Astrocyte of the spinal cord (primary cell): ENCODE data around the gene ARPC2.

Experiments
- DNase-seq: peaks from one replicate; pipeline ENCODE4 v3.0.0; 2011; ENCODE audit warnings: low read depth, low spot score
- H3K4me3 ChIP-seq: 2 replicates; pipeline ENCODE4 v1.5.1; 2011; ENCODE audit warnings: low read depth, mild to moderate bottlenecking, low read length, moderate library complexity
- in situ Hi-C: cut with HindIII; loops from 2 replicates; pipeline ENCODE4 v1.10.0; 2017; ENCODE audit warnings: low sequenced_read_pairs
- TF ChIP-seq, protein P1 (sequence below): IDR thresholded peaks from 2 replicates; pipeline ENCODE4 v1.5.1; 2012; ENCODE audit warnings: low read depth, mild to moderate bottlenecking, low read length, inconsistent platforms

ARPC2 gene

GRCh38 chr2:218262631-218263586 lies 45.9 kb downstream of the ARPC2 start:
- in situ Hi-C loops, result no loop called here
- DNase-seq, result no peak
- no peak overlapping the region for H3K4me3 ChIP-seq
- TF ChIP-seq, protein P1, sequence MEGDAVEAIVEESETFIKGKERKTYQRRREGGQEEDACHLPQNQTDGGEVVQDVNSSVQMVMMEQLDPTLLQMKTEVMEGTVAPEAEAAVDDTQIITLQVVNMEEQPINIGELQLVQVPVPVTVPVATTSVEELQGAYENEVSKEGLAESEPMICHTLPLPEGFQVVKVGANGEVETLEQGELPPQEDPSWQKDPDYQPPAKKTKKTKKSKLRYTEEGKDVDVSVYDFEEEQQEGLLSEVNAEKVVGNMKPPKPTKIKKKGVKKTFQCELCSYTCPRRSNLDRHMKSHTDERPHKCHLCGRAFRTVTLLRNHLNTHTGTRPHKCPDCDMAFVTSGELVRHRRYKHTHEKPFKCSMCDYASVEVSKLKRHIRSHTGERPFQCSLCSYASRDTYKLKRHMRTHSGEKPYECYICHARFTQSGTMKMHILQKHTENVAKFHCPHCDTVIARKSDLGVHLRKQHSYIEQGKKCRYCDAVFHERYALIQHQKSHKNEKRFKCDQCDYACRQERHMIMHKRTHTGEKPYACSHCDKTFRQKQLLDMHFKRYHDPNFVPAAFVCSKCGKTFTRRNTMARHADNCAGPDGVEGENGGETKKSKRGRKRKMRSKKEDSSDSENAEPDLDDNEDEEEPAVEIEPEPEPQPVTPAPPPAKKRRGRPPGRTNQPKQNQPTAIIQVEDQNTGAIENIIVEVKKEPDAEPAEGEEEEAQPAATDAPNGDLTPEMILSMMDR, result no peak

DNA sequence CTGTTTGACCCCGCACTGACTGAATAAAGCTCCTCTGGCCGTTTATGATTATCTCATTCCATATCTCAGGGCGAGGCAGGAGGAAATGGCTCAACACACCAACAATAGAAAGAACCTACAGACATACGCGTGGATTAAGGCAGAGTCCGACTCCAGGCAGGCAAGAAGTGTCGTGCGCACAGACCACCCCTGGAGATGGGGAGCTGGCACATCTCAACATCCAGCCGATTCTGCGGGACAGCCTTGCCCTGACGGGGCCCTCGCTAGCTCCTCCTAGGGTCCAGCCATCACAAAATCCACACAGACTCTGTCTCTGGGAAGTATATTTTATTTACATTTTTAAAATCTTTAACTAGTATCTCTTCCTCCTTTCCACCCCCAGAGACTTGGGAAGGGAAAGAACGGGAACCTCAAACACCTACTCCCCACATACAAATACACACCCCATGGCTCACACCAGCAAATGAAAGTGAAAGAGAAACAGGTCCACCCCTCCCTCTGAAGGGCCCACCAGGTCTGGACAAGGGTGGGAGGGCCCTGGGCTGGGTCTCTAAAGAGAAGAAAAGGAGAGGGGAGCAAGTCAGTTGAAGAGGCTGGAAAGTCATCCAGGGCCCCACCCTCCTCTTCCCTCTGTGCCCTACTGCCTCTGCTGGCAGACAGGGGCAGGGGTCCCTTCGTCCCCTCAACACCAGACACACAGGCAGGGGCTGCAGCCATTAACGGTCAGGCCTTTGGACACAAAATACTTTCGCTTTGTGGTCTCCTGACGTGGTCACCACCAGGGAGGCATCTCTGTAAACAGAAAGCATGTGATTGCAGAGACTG lies 47.0 kb downstream of the ARPC2 start:
- DNase-seq, result no peak
- in situ Hi-C loops, result no loop called here
- TF ChIP-seq, protein P1, result peak; percentile 15
- H3K4me3 ChIP-seq, result no peak overlapping the region

- DNase-seq, result no peak
Observed at GRCh38 chr2:218264773-218265561, 48.0 kb downstream of the ARPC2 start.

DNA sequence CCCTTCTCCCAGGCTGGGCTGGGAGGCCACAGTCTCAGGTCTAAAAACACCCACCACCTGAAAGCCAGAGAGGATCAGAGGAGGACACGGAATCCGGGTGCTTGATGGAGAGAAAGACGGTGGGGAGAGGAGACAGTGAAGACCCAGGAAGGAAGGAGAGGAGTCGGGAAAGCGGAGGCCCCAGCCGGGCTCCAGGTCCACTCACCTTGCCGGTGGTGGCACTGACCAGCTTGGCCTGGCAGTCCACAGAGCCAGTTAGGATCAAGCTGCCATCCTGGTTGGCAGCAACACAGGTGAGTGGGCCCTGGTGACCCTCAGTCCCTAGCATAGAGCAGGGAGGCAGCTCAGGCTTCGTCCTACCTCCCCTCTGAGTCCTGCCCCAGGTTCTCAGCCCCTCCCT lies 48.6 kb downstream of the ARPC2 start:
- in situ Hi-C loops, result no loop called here
- DNase-seq, result no peak
- no peak overlapping the region for H3K4me3 ChIP-seq
- TF ChIP-seq, protein P1, result no peak

More at GRCh38 chr2:218264773-218265561, 48.0 kb downstream of the ARPC2 start:
- no peak overlapping the region for H3K4me3 ChIP-seq
- TF ChIP-seq, protein P1, result no peak
- in situ Hi-C loops, result no loop called here

GRCh38 chr2:218266316-218266979 lies 49.5 kb downstream of the ARPC2 start:
- in situ Hi-C loops, result no loop called here
- DNase-seq, result no peak
- no peak overlapping the region for H3K4me3 ChIP-seq
- TF ChIP-seq, protein P1, result no peak

DNA sequence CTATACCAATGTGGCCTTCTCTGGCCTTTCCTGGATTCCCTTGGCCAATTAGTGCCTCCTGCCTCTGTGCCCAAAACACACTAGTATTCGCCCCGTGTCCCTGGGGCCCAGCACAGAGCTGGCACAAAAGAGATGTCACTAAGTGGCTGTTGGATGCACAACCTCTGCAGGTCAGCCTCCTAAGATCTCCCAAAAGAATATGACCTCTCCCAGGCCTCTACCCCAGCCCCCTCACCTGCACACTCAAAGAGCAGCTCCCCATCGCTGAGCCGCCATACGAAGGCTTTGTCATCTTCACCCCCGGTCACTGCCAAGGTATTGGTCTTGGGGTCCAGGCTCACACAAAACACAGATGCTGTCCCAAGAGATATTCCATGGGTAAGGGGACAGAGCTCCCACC lies 50.3 kb downstream of the ARPC2 start:
- TF ChIP-seq, protein P1, result no peak
- no peak for DNase-seq
- in situ Hi-C loops, result no loop called here
- H3K4me3 ChIP-seq, result no peak overlapping the region
